IMR-90 (cell line): ENCODE measurements around the gene SOBP. TPM values are rescaled to one million over a fixed set of nuclear protein-coding genes. Genes with fewer than 3 reads are reported as not detected.

Experiments
- ATAC-seq: fragments of 200-7000 bp; cut with Tn5 transposase; 2 replicates; pipeline ENCODE4 v1.9.1; 2020; ENCODE audit warnings: low read depth, mild to moderate bottlenecking, moderate library complexity
- BruUV-seq: library from RNA; stranded (reverse); fragments of 400-500 nt; replicated peaks from 2 replicates; lab custom pipeline; 2021; lab: Mats Ljungman, UMichigan
- CTCF ChIA-PET: fragments of 300-600 bp; formaldehyde crosslinking; extraction: SDS; loops from one replicate; lab custom pipeline; 2021; ENCODE audit warnings: antibody characterized with exemption; lab: Yijun Ruan, JAX
- POLR2A ChIA-PET: fragments of 300-600 bp; sonication (Branson Sonifier 250); formaldehyde crosslinking; loops from one replicate; lab custom pipeline; 2022; ENCODE audit warnings: antibody characterized with exemption; ENCODE audit not compliant: unreplicated experiment; lab: Charles Lee
- DNase-seq: peaks from one replicate; pipeline ENCODE4 v3.0.0; 2013
- H2AFZ ChIP-seq: replicated peaks from 2 replicates; pipeline ENCODE3; 2013; ENCODE audit warnings: low read length, mild to moderate bottlenecking; ENCODE audit not compliant: poor library complexity
- H2AK5ac ChIP-seq: 2 replicates; pipeline ENCODE4 v1.6.1; 2013; ENCODE audit warnings: low read depth, low read length, inconsistent platforms
- H2AK9ac ChIP-seq: replicated peaks from 2 replicates; pipeline ENCODE3; 2013; ENCODE audit warnings: mild to moderate bottlenecking, low read depth, low read length, moderate library complexity; ENCODE audit not compliant: poor library complexity
- H2BK120ac ChIP-seq: 2 replicates; pipeline ENCODE4 v1.6.1; 2013; ENCODE audit warnings: low read depth, low read length, inconsistent platforms
- H2BK15ac ChIP-seq: 3 replicates; pipeline ENCODE4 v1.6.1; 2013; ENCODE audit warnings: low read depth, low read length, inconsistent platforms
- H2BK20ac ChIP-seq: 2 replicates; pipeline ENCODE4 v1.6.1; 2013; ENCODE audit warnings: low read depth, mild to moderate bottlenecking, inconsistent platforms, low read length, moderate library complexity
- H2BK5ac ChIP-seq: 2 replicates; pipeline ENCODE4 v1.6.1; 2013; ENCODE audit warnings: mild to moderate bottlenecking, low read depth, low read length, inconsistent platforms; ENCODE audit not compliant: poor library complexity, severe bottlenecking
- H3K14ac ChIP-seq: replicated peaks from 2 replicates; pipeline ENCODE4 v1.6.1; 2013; ENCODE audit warnings: low read depth, low read length, inconsistent platforms
- H3K18ac ChIP-seq: 2 replicates; pipeline ENCODE4 v1.6.1; 2013; ENCODE audit warnings: low read depth, low read length, control low read depth
- H3K23ac ChIP-seq: 2 replicates; pipeline ENCODE4 v1.6.1; 2013; ENCODE audit warnings: low read depth, low read length, inconsistent platforms
- H3K27ac ChIP-seq: 2 replicates; pipeline ENCODE4 v1.5.1; 2013; ENCODE audit warnings: mild to moderate bottlenecking, control low read depth, low read length; ENCODE audit not compliant: insufficient read depth
- H3K27me3 ChIP-seq: 2 replicates; pipeline ENCODE4 v1.6.1; 2013; ENCODE audit warnings: low read length; ENCODE audit not compliant: control insufficient read depth, insufficient read depth
- H3K36me3 ChIP-seq: 2 replicates; pipeline ENCODE4 v1.6.1; 2013; ENCODE audit warnings: low read length, mixed read lengths; ENCODE audit not compliant: control insufficient read depth, insufficient read depth
- H3K4ac ChIP-seq: 2 replicates; pipeline ENCODE4 v1.6.1; 2013; ENCODE audit warnings: low read depth, low read length, inconsistent platforms
- H3K4me1 ChIP-seq: 2 replicates; pipeline ENCODE4 v1.6.1; 2013; ENCODE audit warnings: low read length, mixed read lengths; ENCODE audit not compliant: control insufficient read depth, insufficient read depth
- H3K4me2 ChIP-seq: 2 replicates; pipeline ENCODE4 v1.6.1; 2013; ENCODE audit warnings: low read depth, mild to moderate bottlenecking, control low read depth, low read length, moderate library complexity
- H3K4me3 ChIP-seq: 2 replicates; pipeline ENCODE4 v1.5.1; 2013; ENCODE audit warnings: low read depth, mild to moderate bottlenecking, control low read depth, low read length, moderate library complexity; ENCODE audit not compliant: insufficient read depth
- H3K56ac ChIP-seq: 2 replicates; pipeline ENCODE4 v1.6.1; 2013; ENCODE audit warnings: low read length, inconsistent platforms; ENCODE audit not compliant: insufficient read depth; ENCODE audit errors: extremely low read depth
- H3K79me1 ChIP-seq, 2 experiments: 2 replicates each; pipeline ENCODE4 v1.6.1; 2013; ENCODE audit warnings: low read length in 2 of 2, inconsistent platforms in 1 of 2, low read depth in 1 of 2
- H3K9ac ChIP-seq: 2 replicates; pipeline ENCODE4 v1.6.1; 2013; ENCODE audit warnings: low read depth, low read length, control low read depth
- H3K9me1 ChIP-seq: 2 replicates; pipeline ENCODE4 v1.6.1; 2013; ENCODE audit warnings: low read length, inconsistent platforms; ENCODE audit not compliant: insufficient read depth
- H3K9me3 ChIP-seq: 2 replicates; pipeline ENCODE4 v1.6.1; 2013; ENCODE audit warnings: low read length; ENCODE audit not compliant: control insufficient read depth, insufficient read depth
- H4K20me1 ChIP-seq: 2 replicates; pipeline ENCODE4 v1.6.1; 2013; ENCODE audit warnings: low read length, inconsistent platforms; ENCODE audit not compliant: insufficient read depth
- H4K5ac ChIP-seq: 2 replicates; pipeline ENCODE4 v1.6.1; 2013; ENCODE audit warnings: mild to moderate bottlenecking, low read depth, low read length, control low read depth
- H4K8ac ChIP-seq, 2 experiments: 2 replicates each; pipeline ENCODE4 v1.6.1; 2013; ENCODE audit warnings: low read depth in 2 of 2, low read length in 2 of 2, control low read depth in 1 of 2, inconsistent platforms in 1 of 2
- H4K91ac ChIP-seq: 2 replicates; pipeline ENCODE4 v1.6.1; 2013; ENCODE audit warnings: low read depth, low read length, inconsistent platforms; ENCODE audit not compliant: insufficient read depth
- BHLHE40 ChIP-seq: fragments of 150-350 bp; IDR thresholded peaks from 2 replicates; pipeline ENCODE4 v1.6.1; 2016; ENCODE audit warnings: mild to moderate bottlenecking, low read depth, low read length
- CEBPB ChIP-seq: IDR thresholded peaks from 2 replicates; pipeline ENCODE4 v1.6.1; 2012; ENCODE audit warnings: low read depth, low read length, improper control_type of control experiment
- CHD1 ChIP-seq: IDR thresholded peaks from 2 replicates; pipeline ENCODE4 v1.6.1; 2012; ENCODE audit warnings: low read depth, low read length, improper control_type of control experiment
- CTCF ChIP-seq: conservative IDR thresholded peaks from 2 replicates; pipeline ENCODE4 v1.5.1; 2012; ENCODE audit warnings: mild to moderate bottlenecking, low read depth, low read length, improper control_type of control experiment
- ELK1 ChIP-seq: fragments of 150-350 bp; IDR thresholded peaks from 2 replicates; pipeline ENCODE4 v1.6.1; 2016; ENCODE audit warnings: low read depth, mild to moderate bottlenecking, low read length, moderate library complexity, borderline replicate concordance
- FOS ChIP-seq: fragments of 150-350 bp; IDR thresholded peaks from 2 replicates; pipeline ENCODE4 v1.6.1; 2016; ENCODE audit warnings: low read depth, low read length
- MAFK ChIP-seq: IDR thresholded peaks from 2 replicates; pipeline ENCODE4 v1.6.1; 2012; ENCODE audit warnings: low read depth, low read length, improper control_type of control experiment
- MAZ ChIP-seq: IDR thresholded peaks from 2 replicates; pipeline ENCODE4 v1.6.1; 2012; ENCODE audit warnings: low read depth, mild to moderate bottlenecking, low read length, improper control_type of control experiment, moderate library complexity, borderline replicate concordance
- MXI1 ChIP-seq: IDR thresholded peaks from 2 replicates; pipeline ENCODE4 v1.6.1; 2012; ENCODE audit warnings: low read depth, mild to moderate bottlenecking, low read length, moderate library complexity, borderline replicate concordance
- NFE2L2 ChIP-seq: fragments of 150-350 bp; IDR thresholded peaks from 2 replicates; pipeline ENCODE4 v1.6.1; 2016; ENCODE audit warnings: low read depth, mild to moderate bottlenecking, low read length
- POLR2A ChIP-seq: IDR thresholded peaks from 2 replicates; pipeline ENCODE4 v1.6.1; 2012; ENCODE audit warnings: mild to moderate bottlenecking, low read depth, low read length
- RAD21 ChIP-seq: IDR thresholded peaks from 2 replicates; pipeline ENCODE4 v1.6.1; 2012; ENCODE audit warnings: low read length, improper control_type of control experiment
- RCOR1 ChIP-seq: IDR thresholded peaks from 2 replicates; pipeline ENCODE4 v1.6.1; 2012; ENCODE audit warnings: mild to moderate bottlenecking, low read length, improper control_type of control experiment; ENCODE audit not compliant: insufficient replicate concordance
- RFX5 ChIP-seq: IDR thresholded peaks from 2 replicates; pipeline ENCODE4 v1.8.0; 2012; ENCODE audit warnings: low read depth, mild to moderate bottlenecking, low read length, moderate library complexity
- SMC3 ChIP-seq: fragments of 150-350 bp; IDR thresholded peaks from 2 replicates; pipeline ENCODE4 v1.6.1; 2016; ENCODE audit warnings: low read depth, mild to moderate bottlenecking, antibody characterized with exemption, low read length, moderate library complexity
- USF2 ChIP-seq: fragments of 150-350 bp; IDR thresholded peaks from 2 replicates; pipeline ENCODE4 v1.6.1; 2017; ENCODE audit warnings: mild to moderate bottlenecking, antibody characterized with exemption, low read length, low read depth
- WGBS, 2 experiments: methylation state at CpG; one replicate each; pipeline versions ENCODE4 v1.1.5 to v1.1.7; 2013; ENCODE audit warnings: missing lambda C conversion rate in 2 of 2; ENCODE audit not compliant: insufficient read length in 1 of 2; ENCODE audit errors: extremely low coverage in 2 of 2; 5-methylcytosine and 5-hydroxymethylcytosine counted together
- dilution Hi-C: fragments of 300-500 bp; cut with HindIII; formaldehyde crosslinking; loops from one replicate; pipeline ENCODE4 v1.14.3; 2018; ENCODE audit warnings: low sequenced_read_pairs; ENCODE audit not compliant: unreplicated experiment
- in situ Hi-C: fragments of 300-500 bp; cut with MboI; formaldehyde crosslinking; loops from 3 replicates; pipeline ENCODE4 v1.14.3; 2019; ENCODE audit warnings: low sequenced_read_pairs, inconsistent platforms, mixed read lengths
- intact Hi-C: fragments of 100-400 bp; cut with micrococcal nuclease; formaldehyde crosslinking; loops from 2 replicates; pipeline ENCODE4 v1.10.0; 2022
- polyA plus RNA-seq, 3 experiments: library from polyadenylated mRNA; depleted of rRNA; stranded (reverse); fragments of >200 nt; gene quantifications; 2 replicates each; pipeline ENCODE4 v1.2.3, GENCODE V29; 2012; ENCODE audit warnings: low replicate concordance in 1 of 3
- total RNA-seq: library from RNA; depleted of rRNA; stranded (reverse); fragments of >200 nt; gene quantifications from 2 replicates; pipeline ENCODE4 v1.2.3, GENCODE V29; 2012

The SOBP gene
- total and polyA plus RNA-seq, 2 of the 4 experiments (the other 2 are of a cell fraction) = 0.60 to 0.72 TPM

- CTCF ChIA-PET = no interaction called here
- BruUV-seq = no TSS peak
- no CpG with 5 or more reads among the region's 1 CpG for WGBS, 2 experiments
These were observed 135.3 kb downstream of the SOBP start for GRCh38 chr6:107625264-107625663.

More at GRCh38 chr6:107625264-107625663, 135.3 kb downstream of the SOBP start:
- no peaks in the 10 kb centered on the region for H4K20me1 ChIP-seq
- H2BK20ac ChIP-seq = no peak overlapping the region
- no peak overlapping the region for H2AK9ac ChIP-seq
- intact Hi-C loops (no loop called here), dilution Hi-C loops (no loop called here), in situ Hi-C loops (no loop called here)
- H2AFZ ChIP-seq = no peak overlapping the region
- H3K23ac ChIP-seq = no peak overlapping the region
- peaks cover 4% of the 10 kb centered on the region; the same call in 1 of the 2 replicates for H3K4me1 ChIP-seq
- H3K36me3 ChIP-seq = no peaks in the 10 kb centered on the region
- H4K5ac ChIP-seq = no peak overlapping the region
- H2BK15ac ChIP-seq = no peak overlapping the region
- H2BK5ac ChIP-seq = no peak overlapping the region
- H3K4me2 ChIP-seq = no peak overlapping the region
- H3K27me3 ChIP-seq = no peaks in the 10 kb centered on the region
- POLR2A ChIA-PET = no interaction called here
- H2BK120ac ChIP-seq = no peak overlapping the region
- no peak for DNase-seq
- ATAC-seq = no peak
- H3K4me3 ChIP-seq = no peak overlapping the region
- no peak overlapping the region for H3K9ac ChIP-seq
- H3K56ac ChIP-seq = no peak overlapping the region
- TF ChIP-seq SMC3 (no peak), RAD21 (no peak), MAFK (no peak), MXI1 (no peak), ELK1 (no peak), RCOR1 (no peak), RFX5 (no peak), POLR2A (no peak), NFE2L2 (no peak), CHD1 (no peak), CTCF (no peak), FOS (no peak), MAZ (no peak), CEBPB (no peak), USF2 (no peak), BHLHE40 (no peak)
- H3K14ac ChIP-seq = no peak overlapping the region
- no peak overlapping the region for H4K91ac ChIP-seq
- H3K4ac ChIP-seq = no peak overlapping the region
- no peak overlapping the region for H3K27ac ChIP-seq
- no peaks in the 10 kb centered on the region for H3K9me3 ChIP-seq
- H3K18ac ChIP-seq = no peak overlapping the region
- H2AK5ac ChIP-seq = no peak overlapping the region
- no peaks in the 10 kb centered on the region for H3K79me1 ChIP-seq
- H3K9me1 ChIP-seq = no peaks in the 10 kb centered on the region; the same call in 1 of the 2 replicates
- H4K8ac ChIP-seq = no peak overlapping the region
